CD14-positive monocyte (primary cell): Measurements from ENCODE around the gene FREM1. TPM values are rescaled to one million over a fixed set of nuclear protein-coding genes. Genes with fewer than 3 reads are reported as not detected.

Experiments
- DNase-seq, 3 donors: peaks; one replicate each; pipeline ENCODE4 v3.0.0-alpha.2; 2011 to 2022
- H2AFZ ChIP-seq: 2 replicates; pipeline ENCODE4 v1.6.0; 2012; ENCODE audit warnings: mild to moderate bottlenecking, low read depth, low read length, inconsistent platforms; ENCODE audit not compliant: insufficient read depth, poor library complexity, severe bottlenecking
- H3K27ac ChIP-seq, 2 donors: 1 replicate in 1 of 2; 2 replicates in 1 of 2; pipeline ENCODE4 v1.5.1; 2012 to 2013; ENCODE audit warnings: low read length in 2 of 2, control low read depth in 1 of 2, inconsistent platforms in 1 of 2, low read depth in 1 of 2, mild to moderate bottlenecking in 1 of 2
- H3K27me3 ChIP-seq, 2 donors: one replicate each; pipeline versions ENCODE4 v1.6.0 to v1.6.1; 2011 to 2013; ENCODE audit warnings: low read length in 2 of 2; ENCODE audit not compliant: control insufficient read depth in 2 of 2, insufficient read depth in 2 of 2
- H3K36me3 ChIP-seq, 2 donors: replicated peaks in 1 of 2; 1 replicate in 1 of 2; 2 replicates in 1 of 2; pipeline versions ENCODE4 v1.5.1 to v1.6.1; 2012 to 2013; ENCODE audit warnings: low read length in 2 of 2, control low read depth in 1 of 2, inconsistent platforms in 1 of 2, mild to moderate bottlenecking in 1 of 2; ENCODE audit not compliant: insufficient read depth in 2 of 2, control insufficient read depth in 1 of 2
- H3K4me1 ChIP-seq, 2 donors: 1 replicate in 1 of 2; 2 replicates in 1 of 2; pipeline versions ENCODE4 v1.5.1 to v1.6.1; 2012 to 2013; ENCODE audit warnings: low read length in 2 of 2, control low read depth in 1 of 2, inconsistent platforms in 1 of 2, mild to moderate bottlenecking in 1 of 2, moderate library complexity in 1 of 2; ENCODE audit not compliant: insufficient read depth in 2 of 2, control insufficient read depth in 1 of 2
- H3K4me2 ChIP-seq: replicated peaks from 2 replicates; pipeline ENCODE3; 2012; ENCODE audit warnings: low read length, moderate library complexity, mild to moderate bottlenecking; ENCODE audit not compliant: poor library complexity, severe bottlenecking; ENCODE audit errors: extremely low read depth
- H3K4me3 ChIP-seq, 3 experiments: fragments of 200-600 bp in 1 of 3; sonication (generic) in 1 of 3; replicated peaks in 1 of 3; 1 replicate in 2 of 3; 2 replicates in 1 of 3; pipeline ENCODE4 v1.5.1; 2011 to 2013; ENCODE audit warnings: low read length in 3 of 3, mild to moderate bottlenecking in 3 of 3, control low read depth in 2 of 3, low read depth in 2 of 3, inconsistent platforms in 1 of 3, moderate library complexity in 1 of 3
- H3K79me2 ChIP-seq: 2 replicates; pipeline ENCODE4 v1.6.0; 2012; ENCODE audit warnings: mild to moderate bottlenecking, control low read depth, inconsistent platforms, low read length, moderate library complexity; ENCODE audit not compliant: insufficient read depth
- H3K9ac ChIP-seq: 2 replicates; pipeline ENCODE4 v1.6.0; 2017; ENCODE audit warnings: low read length, mild to moderate bottlenecking; ENCODE audit not compliant: insufficient read depth, poor library complexity, severe bottlenecking
- H3K9me3 ChIP-seq, 2 donors: replicated peaks in 1 of 2; 1 replicate in 1 of 2; 2 replicates in 1 of 2; pipeline versions ENCODE4 v1.5.1 to v1.6.1; 2012 to 2013; ENCODE audit warnings: low read length in 2 of 2, control low read depth in 1 of 2; ENCODE audit not compliant: control insufficient read depth in 1 of 2, insufficient read depth in 1 of 2
- H4K20me1 ChIP-seq: 2 replicates; pipeline ENCODE4 v1.6.0; 2012; ENCODE audit warnings: mild to moderate bottlenecking, low read length, control low read depth, moderate library complexity; ENCODE audit not compliant: insufficient read depth
- H3K27ac Mint-ChIP-seq, 7 donors: one replicate each; pipeline ENCODE4 v1.8.0; 2020; ENCODE audit warnings: mild to moderate bottlenecking in 7 of 7, mixed read lengths in 7 of 7, moderate library complexity in 6 of 7, inconsistent platforms in 2 of 7
- H3K27me3 Mint-ChIP-seq, 3 donors: one replicate each; pipeline ENCODE4 v1.8.0; 2021 to 2022; ENCODE audit warnings: low read depth in 3 of 3, mild to moderate bottlenecking in 3 of 3, mixed read lengths in 3 of 3, moderate library complexity in 3 of 3, inconsistent platforms in 1 of 3
- H3K36me3 Mint-ChIP-seq, 2 donors: one replicate each; pipeline ENCODE4 v1.8.0; 2020; ENCODE audit warnings: mixed read lengths in 2 of 2, inconsistent platforms in 1 of 2, mild to moderate bottlenecking in 1 of 2
- H3K4me1 Mint-ChIP-seq: one replicate; pipeline ENCODE4 v1.8.0; 2020; ENCODE audit warnings: mild to moderate bottlenecking, mixed read lengths
- H3K4me3 Mint-ChIP-seq, 2 donors: one replicate each; pipeline ENCODE4 v1.8.0; 2020; ENCODE audit warnings: mild to moderate bottlenecking in 2 of 2, mixed read lengths in 2 of 2, moderate library complexity in 1 of 2
- H3K9me3 Mint-ChIP-seq, 7 donors: one replicate each; pipeline ENCODE4 v1.8.0; 2020 to 2022; ENCODE audit warnings: mixed read lengths in 7 of 7, mild to moderate bottlenecking in 6 of 7, moderate library complexity in 6 of 7, inconsistent platforms in 2 of 7
- CTCF ChIP-seq: fragments of 200-600 bp; IDR thresholded peaks from one replicate; pipeline ENCODE4 v1.8.0; 2022; ENCODE audit warnings: antibody characterized with exemption, mild to moderate bottlenecking
- WGBS: methylation state at CpG from one replicate; pipeline ENCODE4 v1.1.5; 2013; ENCODE audit warnings: missing lambda C conversion rate; ENCODE audit not compliant: insufficient coverage; 5-methylcytosine and 5-hydroxymethylcytosine counted together
- intact Hi-C, 2 donors: fragments of 100-400 bp; cut with micrococcal nuclease; formaldehyde crosslinking; loops; one replicate each; pipeline versions ENCODE4 v1.15.0 to v1.15.1; 2023
- polyA plus RNA-seq, 3 donors: library from polyadenylated mRNA; depleted of rRNA in 1 of 3; unstranded in 2 of 3; stranded (reverse) in 1 of 3; fragments of 300-500 nt in 2 of 3; fragments of >200 nt in 1 of 3; fragmentation: Illumina TruSeq in 2 of 3; gene quantifications; 1 replicate in 2 of 3; 2 replicates in 1 of 3; pipeline ENCODE4 v1.2.3, GENCODE V29; 2012 to 2021

FREM1 gene
- polyA plus RNA-seq, 3 donors = not detected

DNA sequence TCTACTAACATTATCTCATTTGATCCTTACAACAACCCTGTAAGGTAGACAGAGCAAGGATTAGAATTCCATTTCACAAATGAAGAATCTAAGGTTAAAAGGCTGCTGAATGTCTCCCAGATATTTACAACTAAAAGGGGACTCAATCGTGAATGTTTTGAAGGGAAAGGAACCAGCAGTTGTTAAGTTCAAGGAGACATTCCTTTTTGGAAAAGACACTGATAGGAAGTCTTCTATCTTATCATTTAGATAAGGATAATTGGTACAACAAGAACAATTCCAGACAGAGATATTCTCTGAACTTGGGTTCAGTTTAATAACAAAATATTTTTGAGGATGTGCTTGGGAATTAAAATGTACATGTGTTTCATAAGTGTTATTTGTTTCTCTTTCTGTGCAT, 150.2 kb downstream of the FREM1 start:
- Mint-ChIP-seq H3K36me3 (no peaks in the 10 kb centered on the region), H3K27me3 (peaks cover 0 to 3% (median 0%) of the 10 kb centered on the region in 3 donors), H3K4me3 (no peak overlapping the region), H3K27ac (no peak overlapping the region), H3K4me1 (no peaks in the 10 kb centered on the region), H3K9me3 (peaks cover 0 to 5% (median 0%) of the 10 kb centered on the region in 7 donors)
- Histone ChIP-seq H3K9me3 (no peaks in the 10 kb centered on the region), H3K27me3 (no peaks in the 10 kb centered on the region), H4K20me1 (no peaks in the 10 kb centered on the region), H3K4me1 (no peaks in the 10 kb centered on the region), H3K36me3 (no peaks in the 10 kb centered on the region), H3K4me3 (no peak overlapping the region), H3K4me2 (no peak overlapping the region), H3K79me2 (no peaks in the 10 kb centered on the region), H3K9ac (no peak overlapping the region), H3K27ac (no peak overlapping the region), H2AFZ (no peak overlapping the region)
- WGBS = no CpG with 5 or more reads among the region's 1 CpG
- TF ChIP-seq CTCF = no peak
- DNase-seq = no peak
- intact Hi-C loops = no loop called here

DNA sequence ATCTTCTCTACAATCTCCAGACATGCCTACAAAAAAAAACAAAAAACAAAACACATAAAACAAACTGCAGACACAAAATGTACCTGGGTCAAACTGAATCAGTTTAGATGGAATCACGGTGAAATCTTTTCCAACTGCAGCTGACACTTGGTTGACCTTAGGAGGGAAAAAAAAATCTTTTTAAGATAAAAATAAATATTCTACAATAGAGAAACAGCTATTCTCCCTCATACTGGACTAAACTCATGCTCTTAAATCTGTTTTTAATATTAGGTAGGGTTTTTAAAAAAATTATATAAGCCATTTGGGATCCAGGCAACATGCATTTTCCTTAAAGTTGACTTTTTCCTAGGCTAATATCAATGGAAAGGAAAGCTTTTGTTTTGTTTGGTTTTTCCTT, 153.9 kb downstream of the FREM1 start:
- Mint-ChIP-seq H3K27me3 (no peaks in the 10 kb centered on the region), H3K4me1 (no peaks in the 10 kb centered on the region), H3K27ac (no peak overlapping the region), H3K36me3 (no peaks in the 10 kb centered on the region), H3K9me3 (peaks cover 0 to 5% (median 0%) of the 10 kb centered on the region in 7 donors), H3K4me3 (no peak overlapping the region)
- no peak overlapping the region for H2AFZ ChIP-seq
- no peaks in the 10 kb centered on the region for H3K4me1 ChIP-seq
- H3K36me3 ChIP-seq = no peaks in the 10 kb centered on the region
- intact Hi-C loops = no loop called here
- no peaks in the 10 kb centered on the region for H4K20me1 ChIP-seq
- no peak overlapping the region for H3K27ac ChIP-seq
- no peaks in the 10 kb centered on the region for H3K79me2 ChIP-seq
- H3K27me3 ChIP-seq = no peaks in the 10 kb centered on the region
- no peak overlapping the region for H3K9ac ChIP-seq
- H3K9me3 ChIP-seq = no peaks in the 10 kb centered on the region
- no peak for DNase-seq
- WGBS = no CpG with 5 or more reads among the region's 1 CpG
- TF ChIP-seq CTCF = no peak
- no peak overlapping the region for H3K4me2 ChIP-seq
- H3K4me3 ChIP-seq = no peak overlapping the region
